ENCODE measurements around the gene ZNF578.

- no peak for TF ChIP-seq EZH2phosphoT487 (IDR thresholded peaks at IDR 0.05; ENCODE audit: insufficient read depth, low read depth)
- TF ChIP-seq EZH2 (IDR thresholded peaks at IDR 0.05; ENCODE audit: insufficient read depth, poor library complexity, severe bottlenecking), result no peak
These were observed 70.7 kb downstream of the ZNF578 start for GRCh38 chr19:52524086-52524485.

Measured in GM23248 (cell line).